Muscle of leg (tissue), 11 donors: ENCODE measurements around the gene RBX1. TPM values are rescaled to one million over a fixed set of nuclear protein-coding genes. Genes with fewer than 3 reads are reported as not detected.
A peak's percentile ranks its signal among the peaks of the same experiment; 100 is the strongest.
"Not testable (repeated sequence)": the region's sequence is repeated elsewhere in the genome, so short reads cannot be mapped to it uniquely, and the experiment has no call there.

Experiments used
- DNase-seq: peaks from one replicate; pipeline ENCODE4 v3.0.0; 2013
- H3K27ac ChIP-seq: one replicate; pipeline ENCODE4 v1.5.1; 2013; ENCODE audit warnings: mild to moderate bottlenecking, low read length, control low read depth
- H3K27me3 ChIP-seq: one replicate; pipeline ENCODE4 v1.6.1; 2013; ENCODE audit warnings: low read length; ENCODE audit not compliant: control insufficient read depth, insufficient read depth
- H3K36me3 ChIP-seq: one replicate; pipeline ENCODE4 v1.6.1; 2013; ENCODE audit warnings: low read length; ENCODE audit not compliant: control insufficient read depth, insufficient read depth
- H3K4me1 ChIP-seq: one replicate; pipeline ENCODE4 v1.6.1; 2013; ENCODE audit warnings: low read length; ENCODE audit not compliant: control insufficient read depth, insufficient read depth
- H3K4me3 ChIP-seq: one replicate; pipeline ENCODE4 v1.5.1; 2013; ENCODE audit warnings: low read length, control low read depth
- H3K9me3 ChIP-seq: replicated peaks from 2 replicates; pipeline ENCODE4 v1.6.1; 2013; ENCODE audit warnings: low read depth, low read length; ENCODE audit not compliant: control insufficient read depth
- WGBS: methylation state at CpG from one replicate; pipeline ENCODE4 v1.1.5; 2013; ENCODE audit warnings: missing lambda C conversion rate; ENCODE audit not compliant: insufficient coverage; 5-methylcytosine and 5-hydroxymethylcytosine counted together
- polyA plus RNA-seq, 8 donors: library from polyadenylated mRNA; unstranded; fragments of 120-200 nt; gene quantifications; one replicate each; pipeline versions ENCODE4 v1.2.1 to v1.2.3, GENCODE V29; 2013; ENCODE audit warnings: inconsistent platforms in 1 of 8, low replicate concordance in 1 of 8; ENCODE audit not compliant: insufficient read length in 8 of 8, insufficient read depth in 1 of 8
- total RNA-seq: library from RNA; stranded (reverse); fragments of 120-200 nt; gene quantifications from one replicate; pipeline ENCODE4 v1.2.4, GENCODE V29; 2013

The RBX1 gene
- total and polyA plus RNA-seq, 9 donors: 66.1 to 79.8 (median 73.3) TPM

DNA sequence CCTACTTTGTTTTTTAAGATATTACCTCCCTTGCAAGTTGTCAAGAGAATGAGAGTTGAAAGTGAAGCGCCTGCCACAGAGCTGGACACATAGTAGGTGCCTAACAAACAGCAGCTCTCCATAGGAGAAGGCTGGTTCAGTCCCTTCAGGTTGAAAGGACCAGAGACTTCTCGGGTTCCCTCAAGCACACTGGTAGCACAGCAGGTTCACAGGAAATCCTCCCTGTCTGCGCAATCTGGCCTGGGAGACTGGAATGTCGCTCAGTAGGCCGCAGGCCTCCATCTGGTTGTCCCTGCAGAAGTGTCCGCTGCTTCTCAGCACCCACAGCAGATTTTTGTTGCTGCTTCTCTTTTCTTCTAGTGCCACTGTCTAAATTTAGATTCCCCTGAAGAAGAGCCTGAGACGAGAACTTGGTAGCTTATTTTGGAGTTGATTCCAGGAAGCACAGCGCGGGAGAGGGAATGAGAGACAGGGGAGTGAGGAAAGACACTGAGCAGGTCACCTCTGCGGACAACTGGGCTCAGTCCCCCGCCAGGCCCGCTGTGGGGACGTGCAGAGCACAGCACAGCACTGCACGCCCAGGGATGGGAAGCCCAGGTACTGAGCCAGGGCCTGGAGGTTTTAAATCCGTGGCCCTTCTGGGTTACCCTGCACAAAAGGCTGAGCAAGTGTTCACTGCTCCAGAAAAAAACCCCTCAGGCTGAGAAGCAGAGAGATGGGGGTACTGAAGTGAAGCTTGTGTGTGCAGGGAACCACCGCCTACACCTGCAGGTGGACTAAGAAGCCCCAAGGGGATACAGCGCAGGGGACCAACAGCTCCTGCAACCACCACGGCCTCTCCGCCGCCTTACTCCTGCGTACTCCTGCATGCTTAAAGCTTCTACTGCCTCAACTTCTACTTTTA lies 31.6 kb downstream of the RBX1 start:
- H3K36me3 ChIP-seq: no peaks in the 10 kb centered on the region
- WGBS: 56% methylated on average over 18 of the region's 21 CpGs
- H3K27me3 ChIP-seq: no peaks in the 10 kb centered on the region
- peak; percentile 31 for DNase-seq
- peaks cover 8% of the 10 kb centered on the region for H3K4me1 ChIP-seq
- no peaks in the 10 kb centered on the region for H3K9me3 ChIP-seq
- H3K27ac ChIP-seq: no peak overlapping the region
- no peak overlapping the region for H3K4me3 ChIP-seq

DNA sequence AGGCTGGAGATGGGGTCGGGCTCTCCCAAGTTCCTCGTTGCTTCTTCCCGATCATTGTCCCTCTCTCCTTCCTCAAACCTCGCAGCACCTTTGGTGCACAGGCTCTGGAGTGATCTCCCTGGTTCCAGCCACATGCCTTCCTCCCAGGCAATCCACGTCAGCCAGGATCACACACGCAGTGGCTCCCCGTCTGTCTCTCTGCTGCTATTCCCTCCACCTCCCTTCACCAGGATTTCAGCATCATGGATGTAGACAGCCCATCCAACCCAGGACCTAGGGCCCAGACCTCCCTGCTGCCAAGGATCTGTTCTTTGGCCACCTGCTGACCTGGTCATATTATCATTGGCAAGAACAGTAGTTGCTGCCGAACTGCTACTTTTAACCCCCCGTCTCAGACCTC lies 40.1 kb downstream of the RBX1 start:
- H3K27ac ChIP-seq: no peak overlapping the region
- H3K9me3 ChIP-seq: no peaks in the 10 kb centered on the region
- 67% methylated on average over 9 of the region's 9 CpGs for WGBS
- no peak overlapping the region for H3K4me3 ChIP-seq
- no peak for DNase-seq
- no peaks in the 10 kb centered on the region for H3K4me1 ChIP-seq
- peaks cover 18% of the 10 kb centered on the region for H3K27me3 ChIP-seq
- no peaks in the 10 kb centered on the region for H3K36me3 ChIP-seq

DNA sequence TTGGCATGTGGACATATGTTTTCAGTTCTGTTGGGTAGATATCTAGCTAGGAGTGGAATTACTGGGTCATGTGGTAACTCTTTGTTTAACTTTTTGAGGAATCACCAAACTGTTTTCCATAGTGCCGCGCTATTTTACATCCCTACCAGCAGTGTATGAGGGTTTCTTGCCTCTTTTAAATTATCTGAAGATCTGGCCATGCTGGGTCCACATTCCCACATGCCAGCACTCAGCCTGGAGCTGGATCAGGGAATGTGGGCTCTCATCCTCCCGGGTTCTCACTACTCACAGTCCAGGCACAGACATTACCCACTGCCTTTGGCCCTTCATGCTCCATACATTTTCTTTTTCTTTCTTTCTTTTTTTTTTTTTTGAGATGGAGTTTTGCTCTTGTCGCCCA lies 44.6 kb downstream of the RBX1 start:
- H3K36me3 ChIP-seq: no peaks in the 10 kb centered on the region
- no CpG with 5 or more reads among the region's 4 CpGs for WGBS
- no peak for DNase-seq

DNA sequence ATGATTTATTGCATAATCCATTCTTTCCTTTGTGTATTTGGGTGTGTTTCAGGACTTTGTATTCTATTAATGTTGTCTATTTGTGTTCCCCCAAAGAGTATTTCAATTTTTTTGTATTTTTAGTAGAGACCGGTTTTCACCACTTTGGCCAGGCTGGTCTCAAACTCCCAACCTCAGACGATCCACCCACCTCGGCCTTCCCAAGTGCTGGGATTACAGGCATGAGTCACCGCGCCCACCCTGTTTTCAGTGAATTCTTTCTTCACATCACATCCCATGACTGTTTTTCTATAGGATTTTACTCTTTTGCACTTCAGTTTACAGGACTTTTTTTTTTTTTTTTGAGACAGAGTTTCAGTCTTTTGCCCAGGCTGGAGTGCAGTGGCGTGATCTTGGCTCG lies 46.3 kb downstream of the RBX1 start:
- Histone ChIP-seq H3K4me3 (no peak overlapping the region), H3K27me3 (no peaks in the 10 kb centered on the region), H3K9me3 (no peaks in the 10 kb centered on the region), H3K4me1 (no peaks in the 10 kb centered on the region), H3K27ac (no peak overlapping the region), H3K36me3 (no peaks in the 10 kb centered on the region)
- no peak for DNase-seq
- 60% methylated on average over 1 of the region's 7 CpGs for WGBS

More for the DNA sequence above, 44.6 kb downstream of the RBX1 start:
- Histone ChIP-seq H3K4me1 (no peaks in the 10 kb centered on the region), H3K4me3 (no peak overlapping the region), H3K27ac (no peak overlapping the region), H3K27me3 (peaks cover 11% of the 10 kb centered on the region), H3K9me3 (no peaks in the 10 kb centered on the region)

DNA sequence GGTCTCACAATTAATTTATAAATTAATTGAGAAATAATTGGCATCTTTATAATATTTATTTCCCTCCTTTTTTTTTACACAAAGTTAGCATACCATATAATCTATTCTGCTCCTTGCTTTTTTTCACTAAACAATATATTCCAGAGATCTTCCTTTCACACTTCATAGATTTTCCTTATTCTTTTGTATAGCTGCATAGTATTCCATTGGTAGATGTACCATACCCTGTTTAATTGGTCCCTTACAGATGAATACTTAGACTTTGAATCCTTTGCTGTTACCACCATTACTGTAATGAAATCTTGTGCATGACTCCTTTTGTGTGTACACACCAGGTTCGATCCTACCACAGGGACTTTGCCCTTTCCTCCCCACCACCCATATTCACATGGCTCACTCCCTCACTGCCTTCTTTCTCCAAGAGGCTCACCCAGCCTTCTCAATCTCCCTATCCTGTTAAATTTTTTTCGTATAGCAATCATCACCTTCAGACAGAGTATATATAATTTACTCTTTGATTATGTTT lies 48.9 kb downstream of the RBX1 start:
- Histone ChIP-seq H3K9me3 (no peaks in the 10 kb centered on the region), H3K4me3 (no peak overlapping the region), H3K4me1 (no peaks in the 10 kb centered on the region), H3K27ac (no peak overlapping the region), H3K27me3 (no peaks in the 10 kb centered on the region), H3K36me3 (no peaks in the 10 kb centered on the region)
- 92% methylated on average over 1 of the region's 2 CpGs for WGBS
- no peak for DNase-seq

DNA sequence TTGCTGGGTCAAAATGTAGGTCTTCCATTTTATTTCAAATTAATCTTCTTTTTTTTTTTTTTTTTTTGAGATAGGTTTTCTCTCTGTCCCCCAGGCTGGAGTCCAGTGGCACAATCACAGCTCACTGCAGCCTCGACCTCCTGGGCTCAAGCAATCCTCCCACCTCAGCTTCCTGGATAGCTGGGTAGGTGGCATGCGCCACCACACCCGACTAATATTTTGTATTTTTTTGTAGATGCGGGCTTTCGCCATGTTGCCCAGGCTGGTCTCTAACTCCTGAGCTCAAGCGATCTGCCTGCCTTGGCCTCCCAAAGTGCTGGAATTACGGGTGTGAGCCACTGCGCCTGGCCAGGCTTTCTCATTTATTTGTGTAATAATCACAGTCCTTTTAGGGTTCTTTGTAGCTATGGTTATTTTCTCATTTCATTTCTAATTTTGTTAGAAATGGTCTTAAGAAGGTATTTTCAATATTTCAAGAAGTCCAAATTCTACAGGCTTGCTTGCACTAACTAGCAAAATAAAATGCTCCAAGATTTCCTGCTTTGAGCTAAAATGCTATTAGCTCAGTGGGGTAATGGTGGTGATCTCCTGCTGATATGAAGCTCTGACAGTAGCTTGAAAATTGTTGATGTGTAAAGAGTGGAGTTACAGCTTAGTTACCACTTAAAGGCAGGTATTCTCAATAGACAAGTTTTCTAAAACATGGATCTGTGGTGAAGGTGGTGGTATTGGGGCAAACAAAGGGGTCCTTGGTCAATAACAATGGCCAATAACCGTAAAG lies 50.0 kb downstream of the RBX1 start:
- no peaks in the 10 kb centered on the region for H3K27me3 ChIP-seq
- DNase-seq: no peak
- no peaks in the 10 kb centered on the region for H3K36me3 ChIP-seq
- H3K27ac ChIP-seq: no peak overlapping the region
- no peaks in the 10 kb centered on the region for H3K9me3 ChIP-seq
- no peak overlapping the region for H3K4me3 ChIP-seq
- no peaks in the 10 kb centered on the region for H3K4me1 ChIP-seq
- WGBS: 30% methylated on average over 2 of the region's 9 CpGs

DNA sequence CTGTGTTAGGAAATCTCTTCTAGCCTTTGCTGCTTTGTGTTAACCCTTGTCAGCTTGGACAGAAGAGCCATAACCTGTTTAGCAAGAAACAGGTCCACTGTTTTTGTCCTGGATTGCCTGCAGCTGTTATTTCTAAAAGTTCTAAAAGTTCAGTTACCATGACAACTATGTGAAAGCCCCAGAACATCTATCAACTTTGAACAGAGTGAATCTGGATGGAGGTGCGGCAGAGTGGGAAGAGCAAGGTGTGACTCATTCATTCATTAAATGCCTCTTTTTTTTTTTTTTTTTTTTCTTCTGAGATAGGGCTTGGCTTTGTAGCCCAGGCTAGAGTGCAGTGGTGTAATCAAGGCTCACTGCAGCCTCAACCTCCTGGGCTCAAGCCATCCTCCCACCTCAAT lies 50.5 kb downstream of the RBX1 start:
- Histone ChIP-seq H3K27me3 (no peaks in the 10 kb centered on the region), H3K4me3 (no peak overlapping the region), H3K4me1 (no peaks in the 10 kb centered on the region), H3K9me3 (no peaks in the 10 kb centered on the region), H3K27ac (no peak overlapping the region), H3K36me3 (no peaks in the 10 kb centered on the region)
- no peak for DNase-seq
- WGBS: no CpG with 5 or more reads among the region's 1 CpG

DNA sequence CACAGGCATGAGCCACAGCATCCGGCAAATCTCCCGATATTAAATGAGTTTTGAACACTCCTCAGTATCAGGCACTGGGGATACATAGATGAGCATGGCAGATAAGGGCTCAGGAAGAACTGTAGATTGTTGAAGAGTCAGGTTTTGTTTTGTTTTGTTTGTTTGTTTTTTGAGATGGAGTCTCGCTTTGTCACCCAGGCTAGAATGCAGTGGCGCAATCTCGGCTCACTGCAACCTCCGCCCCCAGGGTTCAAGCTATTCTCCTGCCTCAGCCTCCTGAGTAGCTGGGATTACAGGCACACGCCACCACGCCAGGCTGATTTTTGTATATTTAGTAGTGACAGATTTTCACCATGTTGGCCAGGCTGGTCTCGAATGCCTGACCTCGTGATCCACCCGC lies 51.2 kb downstream of the RBX1 start:
- H3K9me3 ChIP-seq, H3K4me3 ChIP-seq, H3K4me1 ChIP-seq, DNase-seq, H3K36me3 ChIP-seq, H3K27me3 ChIP-seq, H3K27ac ChIP-seq: not testable (repeated sequence)
- WGBS: 97% methylated on average over 10 of the region's 11 CpGs

DNA sequence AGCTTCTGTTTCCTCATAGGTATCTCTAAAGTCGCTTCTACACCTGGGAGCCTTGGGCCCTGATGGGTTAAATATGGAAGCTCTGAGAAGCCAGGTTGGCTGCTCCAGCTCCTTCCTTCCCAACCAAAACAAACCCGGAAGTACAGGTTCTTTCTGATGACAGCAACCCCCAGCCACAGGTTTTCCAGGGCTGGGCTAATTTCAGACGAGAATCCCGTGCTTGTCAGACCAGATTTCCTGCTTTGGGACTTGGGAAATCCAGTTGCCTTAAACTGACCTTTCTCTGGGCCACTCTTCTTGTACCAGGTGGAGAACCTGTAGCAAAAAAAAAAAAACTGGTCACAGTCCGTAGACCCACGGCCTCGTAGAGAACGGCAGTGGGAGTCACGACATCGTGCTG lies 51.9 kb downstream of the RBX1 start:
- H3K4me3 ChIP-seq: no peak overlapping the region
- DNase-seq: no peak
- WGBS: 17% methylated on average over 3 of the region's 10 CpGs
- H3K9me3 ChIP-seq: no peaks in the 10 kb centered on the region
- H3K36me3 ChIP-seq: no peaks in the 10 kb centered on the region
- H3K27me3 ChIP-seq: no peaks in the 10 kb centered on the region
- H3K4me1 ChIP-seq: no peaks in the 10 kb centered on the region
- no peak overlapping the region for H3K27ac ChIP-seq

DNA sequence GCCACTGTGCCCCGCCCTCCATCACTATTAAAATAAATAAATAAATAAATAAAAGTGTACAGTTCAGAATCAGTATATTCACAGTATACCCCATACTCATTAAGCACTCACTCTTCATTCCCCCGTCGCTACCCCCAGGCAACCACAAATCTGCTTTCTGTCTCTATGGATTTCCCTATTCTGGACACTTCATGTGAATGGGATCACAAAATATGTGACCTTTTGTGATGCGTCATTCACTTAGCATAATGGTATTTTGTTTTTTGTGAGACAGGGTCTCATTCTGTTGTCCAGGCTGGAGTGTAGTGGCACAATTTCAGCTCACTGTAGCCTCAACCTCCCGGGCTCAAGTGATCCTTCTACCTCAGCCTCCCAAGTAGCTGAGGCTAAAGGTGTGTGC lies 52.8 kb downstream of the RBX1 start:
- WGBS: no CpG with 5 or more reads among the region's 5 CpGs
- Histone ChIP-seq H3K27me3 (no peaks in the 10 kb centered on the region), H3K4me3 (no peak overlapping the region), H3K9me3 (no peaks in the 10 kb centered on the region), H3K4me1 (no peaks in the 10 kb centered on the region), H3K27ac (no peak overlapping the region), H3K36me3 (no peaks in the 10 kb centered on the region)
- DNase-seq: no peak
